ENCODE results near the gene IL17C. TPM values are rescaled to one million over a fixed set of nuclear protein-coding genes. Genes with fewer than 3 reads are reported as not detected.
A peak's percentile ranks its signal among the peaks of the same experiment; 100 is the strongest.

IL17C gene
- total RNA-seq, 1 experiment from 2014 or later = 0.31 TPM

- no peaks in the 10 kb centered on the region for H3K27me3 Mint-ChIP-seq (ENCODE audit: low read depth)
- WGBS (ENCODE audit: extremely low coverage, insufficient read length, low lambda C conversion rate) = no CpG with 5 or more reads among the region's 50 CpGs
Measured at GRCh38 chr16:88655053-88655732, 16.8 kb downstream of the IL17C start.

More at GRCh38 chr16:88655053-88655732, 16.8 kb downstream of the IL17C start:
- no peak overlapping the region for H2AFZ ChIP-seq (ENCODE audit: low read length)
- H3K27me3 ChIP-seq (ENCODE audit: insufficient read depth, low read length) = no peaks in the 10 kb centered on the region
- no peak overlapping the region for H4K91ac ChIP-seq (ENCODE audit: insufficient read length, low read depth, low read length)
- Mint-ChIP-seq H3K9me3 (no peaks in the 10 kb centered on the region), H3K27ac (peak overlapping the region in 1 of 3 experiments; percentile 81; a peak in 1 of 7 replicates), H3K36me3 (ENCODE audit: insufficient read depth in 1 of 3, low read depth in 3 of 3) (peaks cover 9 to 34% (median 28%) of the 10 kb centered on the region in 3 experiments; a peak in 6 of 7 replicates), H3K4me1 (peaks cover 6 to 10% of the 10 kb centered on the region in 2 experiments; a peak in 3 of 4 replicates), H3K4me3 (no peak overlapping the region)
- no peak overlapping the region for H3K18ac ChIP-seq (ENCODE audit: insufficient read length, low read depth, low read length)
- no peak overlapping the region for H3K27ac ChIP-seq (ENCODE audit: insufficient read length, low read depth, low read length)
- no peak for DNase-seq
- H2BK15ac ChIP-seq (ENCODE audit: low read depth, low read length) = no peak overlapping the region
- no peak overlapping the region for H3K14ac ChIP-seq (ENCODE audit: insufficient read depth, low read length)
- H3K9me3 ChIP-seq (ENCODE audit: control insufficient read depth, low read depth, low read length) = no peaks in the 10 kb centered on the region
- no peak overlapping the region for H2BK20ac ChIP-seq (ENCODE audit: low read depth, low read length, poor library complexity, severe bottlenecking)
- no peak overlapping the region for H3K4ac ChIP-seq (ENCODE audit: low read depth, low read length)
- no peak overlapping the region for H2BK12ac ChIP-seq (ENCODE audit: insufficient read length, low read depth, low read length)
- H2BK5ac ChIP-seq (ENCODE audit: insufficient read length, low read length) = no peak overlapping the region
- H3K23ac ChIP-seq (ENCODE audit: insufficient read length, low read depth, low read length) = no peak overlapping the region
- peaks cover 13% of the 10 kb centered on the region; the same call in 1 of the 2 replicates for H3K79me2 ChIP-seq (ENCODE audit: insufficient read depth, low read length)
- no peaks in the 10 kb centered on the region for H4K20me1 ChIP-seq (ENCODE audit: control insufficient read depth, insufficient read depth, insufficient read length)
- H3K4me2 ChIP-seq (ENCODE audit: insufficient read depth, insufficient read length, low read length) = no peak overlapping the region
- H3T11ph ChIP-seq (ENCODE audit: low read length) = no peak overlapping the region
- H4K8ac ChIP-seq (replicated peaks; ENCODE audit: insufficient read length, low read depth, low read length) = no peak overlapping the region
- no peaks in the 10 kb centered on the region; the same call in 1 of the 2 replicates for H3K4me1 ChIP-seq (ENCODE audit: insufficient read depth, low read length)
- no peak for TF ChIP-seq CTCF (conservative IDR thresholded peaks at IDR 0.05)
- H3K23me2 ChIP-seq (ENCODE audit: insufficient read length, low read depth, low read length, poor library complexity, severe bottlenecking) = peaks cover 13% of the 10 kb centered on the region
- no peak overlapping the region for H2BK120ac ChIP-seq (ENCODE audit: low read depth, low read length, poor library complexity, severe bottlenecking)
- peaks cover 3% of the 10 kb centered on the region for H3K79me1 ChIP-seq (ENCODE audit: insufficient read depth, low read depth, low read length, poor library complexity, severe bottlenecking)
- H4K5ac ChIP-seq (ENCODE audit: insufficient read length, low read depth, low read length) = no peak overlapping the region
- no peak overlapping the region for H3K9ac ChIP-seq (ENCODE audit: extremely low read depth, insufficient read length, low read length)
- H3K56ac ChIP-seq (ENCODE audit: insufficient read length, low read depth, low read length) = no peak overlapping the region
- no peak overlapping the region for H2AK5ac ChIP-seq (ENCODE audit: insufficient read length, low read length)

Data from H9 (cell line).